Endodermal cell (in vitro differentiated cells): ENCODE data around the gene SH2B3. TPM values are rescaled to one million over a fixed set of nuclear protein-coding genes. Genes with fewer than 3 reads are reported as not detected.
"Not testable (repeated sequence)": the region's sequence is repeated elsewhere in the genome, so short reads cannot be mapped to it uniquely, and the experiment has no call there.

Experiments used
- DNase-seq: peaks from one replicate; pipeline ENCODE4 v3.0.0-alpha.2; 2017
- H3K27ac ChIP-seq: 2 replicates; pipeline ENCODE4 v1.5.1; 2013; ENCODE audit warnings: mild to moderate bottlenecking, low read depth, low read length, moderate library complexity
- H3K27me3 ChIP-seq: 2 replicates; pipeline ENCODE4 v1.6.1; 2013; ENCODE audit warnings: mild to moderate bottlenecking, low read length, moderate library complexity; ENCODE audit not compliant: insufficient read depth, control insufficient read depth, poor library complexity, severe bottlenecking
- H3K36me3 ChIP-seq: 2 replicates; pipeline ENCODE4 v1.7.0; 2013; ENCODE audit warnings: mild to moderate bottlenecking, low read length, moderate library complexity; ENCODE audit not compliant: control insufficient read depth, insufficient read depth
- H3K4me1 ChIP-seq: one replicate; pipeline ENCODE4 v1.7.0; 2013; ENCODE audit warnings: low read length; ENCODE audit not compliant: control insufficient read depth, insufficient read depth
- H3K4me3 ChIP-seq: 2 replicates; pipeline ENCODE4 v1.5.1; 2013; ENCODE audit warnings: mild to moderate bottlenecking, low read length, moderate library complexity
- H3K9ac ChIP-seq: 2 replicates; pipeline ENCODE4 v1.6.1; 2013; ENCODE audit warnings: mild to moderate bottlenecking, low read length, moderate library complexity; ENCODE audit not compliant: poor library complexity, severe bottlenecking; ENCODE audit errors: extremely low read depth
- H3K9me3 ChIP-seq: 2 replicates; pipeline ENCODE4 v1.6.1; 2013; ENCODE audit warnings: mild to moderate bottlenecking, low read length, moderate library complexity; ENCODE audit not compliant: control insufficient read depth
- H3K27ac Mint-ChIP-seq: 2 replicates; pipeline ENCODE4 v1.8.0; 2020; ENCODE audit warnings: mixed read lengths
- H3K27me3 Mint-ChIP-seq: 2 replicates; pipeline ENCODE4 v1.8.0; 2021; ENCODE audit warnings: mild to moderate bottlenecking, mixed read lengths; ENCODE audit not compliant: insufficient read depth
- H3K36me3 Mint-ChIP-seq: 2 replicates; pipeline ENCODE4 v1.8.0; 2020; ENCODE audit warnings: low read depth, mixed read lengths
- H3K4me1 Mint-ChIP-seq: 2 replicates; pipeline ENCODE4 v1.8.0; 2020; ENCODE audit warnings: mixed read lengths
- H3K4me3 Mint-ChIP-seq: 2 replicates; pipeline ENCODE4 v1.8.0; 2020; ENCODE audit warnings: mild to moderate bottlenecking, moderate library complexity, mixed read lengths
- H3K9me3 Mint-ChIP-seq: 2 replicates; pipeline ENCODE4 v1.8.0; 2020; ENCODE audit warnings: mild to moderate bottlenecking, mixed read lengths
- WGBS, 2 experiments: methylation state at CpG; one replicate each; pipeline versions ENCODE4 v1.1.5 to v1.1.7; 2013; ENCODE audit warnings: missing lambda C conversion rate in 2 of 2, mixed read lengths in 1 of 2; ENCODE audit not compliant: insufficient coverage in 1 of 2, insufficient read length in 1 of 2; 5-methylcytosine and 5-hydroxymethylcytosine counted together
- total RNA-seq, 2 donors: library from RNA; stranded (reverse); fragmentation: NEBNext Ultra II Directional in 1 of 2; extraction: Animal tissue kit (Norgen Biotek cat#: 25700) in 1 of 2; gene quantifications; 2 replicates in 1 of 2; 3 replicates in 1 of 2; pipeline ENCODE4 v1.2.1, GENCODE V29; 2021
- TF ChIP-seq, protein P1 (sequence below): fragments of 200-600 bp; sonication (generic); conservative IDR thresholded peaks from 2 replicates; pipeline ENCODE4 v1.5.0; 2021; ENCODE audit warnings: antibody characterized with exemption, mild to moderate bottlenecking

Gene SH2B3
- total RNA-seq, 2 donors from 2014 or later: 6.8 to 6.9 TPM

DNA sequence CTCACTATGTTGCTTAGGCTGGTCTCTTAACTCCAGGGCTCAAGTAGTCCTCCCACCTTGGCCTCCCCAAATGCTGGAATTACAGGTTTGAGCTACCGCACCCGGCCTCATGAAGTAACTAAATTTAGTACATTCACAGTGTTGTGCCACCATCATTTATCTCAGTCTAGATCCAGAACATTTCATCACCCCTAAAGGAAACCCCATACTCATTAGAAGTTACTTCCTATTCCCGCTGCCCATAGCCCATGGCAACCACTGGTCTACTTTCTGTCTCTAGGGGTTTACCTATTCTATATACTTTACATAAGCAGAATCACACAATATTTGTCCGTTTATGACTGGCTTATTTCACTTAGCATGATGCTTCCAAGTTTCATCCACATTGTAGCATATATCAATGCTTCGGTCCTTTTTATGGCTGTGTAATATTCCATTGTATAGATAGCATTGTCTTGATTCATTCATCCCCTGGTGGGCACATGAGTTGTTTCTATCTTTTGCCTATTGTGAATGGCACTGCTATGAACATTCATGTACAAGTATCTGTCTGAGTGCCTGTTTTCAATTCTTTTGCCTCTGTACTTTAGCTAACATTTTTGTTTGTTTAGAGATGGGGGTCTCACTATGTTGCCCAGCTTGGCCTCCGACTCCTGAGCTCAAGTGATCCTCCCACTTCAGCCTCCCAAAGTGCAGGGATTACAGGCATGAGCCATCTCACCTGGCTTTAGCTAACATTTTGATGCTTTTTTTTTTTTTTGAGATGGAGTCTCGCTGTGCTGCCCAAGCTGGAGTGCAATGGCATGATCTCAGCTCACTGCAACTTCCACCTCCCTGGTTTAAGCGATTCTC, 10.2 kb upstream of the SH2B3 start:
- Histone ChIP-seq H3K4me3 (no peak overlapping the region), H3K4me1 (no peaks in the 10 kb centered on the region), H3K27me3 (no peaks in the 10 kb centered on the region), H3K9me3 (no peaks in the 10 kb centered on the region), H3K9ac (no peak overlapping the region), H3K27ac (no peak overlapping the region), H3K36me3 (no peaks in the 10 kb centered on the region)
- TF ChIP-seq, protein P1, sequence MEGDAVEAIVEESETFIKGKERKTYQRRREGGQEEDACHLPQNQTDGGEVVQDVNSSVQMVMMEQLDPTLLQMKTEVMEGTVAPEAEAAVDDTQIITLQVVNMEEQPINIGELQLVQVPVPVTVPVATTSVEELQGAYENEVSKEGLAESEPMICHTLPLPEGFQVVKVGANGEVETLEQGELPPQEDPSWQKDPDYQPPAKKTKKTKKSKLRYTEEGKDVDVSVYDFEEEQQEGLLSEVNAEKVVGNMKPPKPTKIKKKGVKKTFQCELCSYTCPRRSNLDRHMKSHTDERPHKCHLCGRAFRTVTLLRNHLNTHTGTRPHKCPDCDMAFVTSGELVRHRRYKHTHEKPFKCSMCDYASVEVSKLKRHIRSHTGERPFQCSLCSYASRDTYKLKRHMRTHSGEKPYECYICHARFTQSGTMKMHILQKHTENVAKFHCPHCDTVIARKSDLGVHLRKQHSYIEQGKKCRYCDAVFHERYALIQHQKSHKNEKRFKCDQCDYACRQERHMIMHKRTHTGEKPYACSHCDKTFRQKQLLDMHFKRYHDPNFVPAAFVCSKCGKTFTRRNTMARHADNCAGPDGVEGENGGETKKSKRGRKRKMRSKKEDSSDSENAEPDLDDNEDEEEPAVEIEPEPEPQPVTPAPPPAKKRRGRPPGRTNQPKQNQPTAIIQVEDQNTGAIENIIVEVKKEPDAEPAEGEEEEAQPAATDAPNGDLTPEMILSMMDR: no peak
- Mint-ChIP-seq H3K4me1 (peaks cover 2% of the 10 kb centered on the region), H3K36me3 (no peaks in the 10 kb centered on the region), H3K27me3 (peaks cover 3% of the 10 kb centered on the region), H3K4me3 (no peak overlapping the region), H3K27ac (no peak overlapping the region), H3K9me3 (no peaks in the 10 kb centered on the region)
- DNase-seq: no peak
- 79 to 93% methylated on average over 7 to 8 of the region's 8 CpGs for WGBS, 2 experiments

GRCh38 chr12:111396271-111396670, 9.5 kb upstream of the SH2B3 start:
- not testable (repeated sequence) for H3K27me3 ChIP-seq, H3K4me1 ChIP-seq, H3K9me3 ChIP-seq, H3K9me3 Mint-ChIP-seq, DNase-seq, H3K27ac ChIP-seq, H3K27ac Mint-ChIP-seq, H3K27me3 Mint-ChIP-seq, H3K36me3 ChIP-seq, H3K4me3 ChIP-seq, H3K4me3 Mint-ChIP-seq, H3K36me3 Mint-ChIP-seq, H3K4me1 Mint-ChIP-seq, H3K9ac ChIP-seq
- 85 to 93% methylated on average over 4 to 7 of the region's 7 CpGs for WGBS, 2 experiments

- Histone ChIP-seq H3K9ac (no peak overlapping the region), H3K27ac (no peak overlapping the region), H3K36me3 (no peaks in the 10 kb centered on the region), H3K4me1 (no peaks in the 10 kb centered on the region), H3K9me3 (no peaks in the 10 kb centered on the region), H3K4me3 (no peak overlapping the region), H3K27me3 (no peaks in the 10 kb centered on the region)
- H3K36me3 Mint-ChIP-seq: no peaks in the 10 kb centered on the region
- no peak overlapping the region for H3K4me3 Mint-ChIP-seq
- no peak overlapping the region for H3K27ac Mint-ChIP-seq
- H3K9me3 Mint-ChIP-seq: no peaks in the 10 kb centered on the region
- TF ChIP-seq, protein P1: peak; percentile 100
- peak; percentile 97 for DNase-seq
- H3K4me1 Mint-ChIP-seq: peaks cover 2% of the 10 kb centered on the region
- WGBS, 2 experiments: 27 to 28% methylated on average over 12 to 34 of the region's 34 CpGs
- H3K27me3 Mint-ChIP-seq: peaks cover 3% of the 10 kb centered on the region
Measured at GRCh38 chr12:111396726-111397445, 8.8 kb upstream of the SH2B3 start.
